ENCODE measurements around the gene SULT2B1. TPM values are rescaled to one million over a fixed set of nuclear protein-coding genes. Genes with fewer than 3 reads are reported as not detected.

SULT2B1 gene
- total RNA-seq, 2 experiments from 2014 or later: 0.21 to 0.30 TPM

Other genes with a start within 250 kb of the SULT2B1 start
- gene EMP3, start 226.6 kb upstream of the SULT2B1 start, total RNA-seq: 100 to 1,000 TPM; 444 to 544 TPM
- 10 to 100 TPM; 19.0 to 21.7 TPM for gene TMEM143, start 188.2 kb upstream of the SULT2B1 start, total RNA-seq
- gene SYNGR4, start 187.8 kb upstream of the SULT2B1 start, total RNA-seq: not detected
- 10 to 100 TPM; 69.6 to 81.6 TPM for gene KDELR1, start 160.6 kb upstream of the SULT2B1 start, total RNA-seq
- gene GRIN2D, start 158.5 kb upstream of the SULT2B1 start, total RNA-seq: under 1 TPM; 0.04 to 0.20 TPM
- gene GRWD1, start 106.2 kb upstream of the SULT2B1 start, total RNA-seq: 10 to 100 TPM; 31.0 to 35.2 TPM
- 1 to 10 TPM in 1 of 2 experiments, under 1 TPM in 1; 0.87 to 1.0 TPM for gene KCNJ14, start 96.6 kb upstream of the SULT2B1 start, total RNA-seq
- 10 to 100 TPM; 43.2 to 50.7 TPM for gene CYTH2, start 82.8 kb upstream of the SULT2B1 start, total RNA-seq
- gene LMTK3, start 40.3 kb upstream of the SULT2B1 start, total RNA-seq: 1 to 10 TPM; 3.7 to 5.1 TPM
- not detected for gene SPACA4, start 54.6 kb downstream of the SULT2B1 start, total RNA-seq
- gene FAM83E, start 62.9 kb downstream of the SULT2B1 start, total RNA-seq: 1 to 10 TPM; 2.5 TPM
- gene RPL18, start 67.0 kb downstream of the SULT2B1 start, total RNA-seq: 1,000 to 10,000 TPM; 1,477 to 1,601 TPM
- gene SPHK2, start 67.3 kb downstream of the SULT2B1 start, total RNA-seq: 10 to 100 TPM; 28.2 to 33.6 TPM
- 10 to 100 TPM; 24.1 to 25.8 TPM for gene DBP, start 85.2 kb downstream of the SULT2B1 start, total RNA-seq
- gene CA11, start 94.0 kb downstream of the SULT2B1 start, total RNA-seq: 10 to 100 TPM; 10.1 to 10.8 TPM
- 1 to 10 TPM; 1.0 to 1.4 TPM for gene NTN5, start 120.8 kb downstream of the SULT2B1 start, total RNA-seq
- gene FUT2, start 143.8 kb downstream of the SULT2B1 start, total RNA-seq: not detected
- 1 to 10 TPM; 1.1 to 1.5 TPM for gene MAMSTR, start 167.6 kb downstream of the SULT2B1 start, total RNA-seq
- gene RASIP1, start 188.4 kb downstream of the SULT2B1 start, total RNA-seq: under 1 TPM; 0.31 to 0.50 TPM
- gene IZUMO1, start 194.7 kb downstream of the SULT2B1 start, total RNA-seq: under 1 TPM in 1 of 2 experiments, not detected in 1; 0.10 TPM
- gene FUT1, start 200.5 kb downstream of the SULT2B1 start, total RNA-seq: under 1 TPM; 0.10 to 0.23 TPM
- gene FGF21, start 203.4 kb downstream of the SULT2B1 start, total RNA-seq: not detected